GM23338 (cell line): ENCODE results near the gene LAMA4. TPM values are rescaled to one million over a fixed set of nuclear protein-coding genes. Genes with fewer than 3 reads are reported as not detected.
A peak's percentile ranks its signal among the peaks of the same experiment; 100 is the strongest.

Experiments
- ATAC-seq: fragments of 200-7000 bp; cut with Tn5 transposase; 3 replicates; pipeline ENCODE4 v1.9.1; 2020
- DNase-seq: peaks from one replicate; pipeline ENCODE4 v3.0.0-alpha.2; 2015; ENCODE audit warnings: low spot score
- H2AFZ ChIP-seq: fragments of 200-600 bp; sonication (generic); 2 replicates; pipeline ENCODE4 v1.8.0; 2016; ENCODE audit warnings: antibody characterized with exemption, mild to moderate bottlenecking, moderate library complexity
- H3F3A ChIP-seq: fragments of 200-600 bp; sonication (generic); replicated peaks from 2 replicates; pipeline ENCODE4 v1.8.0; 2017; ENCODE audit warnings: antibody characterized with exemption, mixed run types, low read depth
- H3K27ac ChIP-seq: fragments of 200-600 bp; sonication (generic); 2 replicates; pipeline ENCODE4 v1.6.1; 2016; ENCODE audit warnings: low read depth
- H3K27me3 ChIP-seq: fragments of 200-600 bp; sonication (generic); 2 replicates; pipeline ENCODE4 v1.8.0; 2016; ENCODE audit warnings: mild to moderate bottlenecking, mixed run types, moderate library complexity; ENCODE audit not compliant: insufficient read depth
- H3K36me3 ChIP-seq: fragments of 200-600 bp; sonication (generic); 2 replicates; pipeline ENCODE4 v1.8.0; 2016; ENCODE audit warnings: mild to moderate bottlenecking; ENCODE audit not compliant: insufficient read depth
- H3K4me1 ChIP-seq: fragments of 200-600 bp; sonication (generic); 2 replicates; pipeline ENCODE4 v1.8.0; 2016; ENCODE audit warnings: mild to moderate bottlenecking, moderate library complexity; ENCODE audit not compliant: insufficient read depth
- H3K4me2 ChIP-seq: fragments of 200-600 bp; sonication (generic); 2 replicates; pipeline ENCODE4 v1.7.1; 2017; ENCODE audit warnings: mixed run types
- H3K4me3 ChIP-seq: fragments of 200-600 bp; sonication (generic); 2 replicates; pipeline ENCODE4 v1.6.1; 2016; ENCODE audit warnings: mixed run types
- H3K79me2 ChIP-seq: fragments of 200-600 bp; sonication (generic); replicated peaks from 2 replicates; pipeline ENCODE4 v1.8.0; 2017; ENCODE audit warnings: mild to moderate bottlenecking; ENCODE audit not compliant: insufficient read depth
- H3K9me2 ChIP-seq: fragments of 200-600 bp; sonication (generic); 2 replicates; pipeline ENCODE4 v1.8.0; 2017; ENCODE audit not compliant: insufficient read depth
- H4K20me1 ChIP-seq: fragments of 200-600 bp; sonication (generic); replicated peaks from 2 replicates; pipeline ENCODE4 v1.8.0; 2017; ENCODE audit warnings: mild to moderate bottlenecking; ENCODE audit not compliant: insufficient read depth
- H3K27ac Mint-ChIP-seq: 2 replicates; pipeline ENCODE4 v1.8.0; 2020; ENCODE audit warnings: inconsistent platforms, mild to moderate bottlenecking, moderate library complexity, mixed read lengths
- H3K27me3 Mint-ChIP-seq: 3 replicates; pipeline ENCODE4 v1.8.0; 2022; ENCODE audit warnings: low read depth, mild to moderate bottlenecking, moderate library complexity, mixed read lengths, inconsistent platforms; ENCODE audit not compliant: insufficient read depth, poor library complexity
- H3K36me3 Mint-ChIP-seq: 3 replicates; pipeline ENCODE4 v1.8.0; 2021; ENCODE audit warnings: low read depth, mild to moderate bottlenecking, inconsistent platforms, moderate library complexity, mixed read lengths
- H3K4me1 Mint-ChIP-seq: 3 replicates; pipeline ENCODE4 v1.8.0; 2020; ENCODE audit warnings: mild to moderate bottlenecking, inconsistent platforms, mixed read lengths
- H3K4me3 Mint-ChIP-seq: 3 replicates; pipeline ENCODE4 v1.8.0; 2021; ENCODE audit warnings: moderate library complexity, mild to moderate bottlenecking, inconsistent platforms, mixed read lengths
- H3K9me3 Mint-ChIP-seq: 3 replicates; pipeline ENCODE4 v1.8.0; 2020; ENCODE audit warnings: moderate library complexity, mild to moderate bottlenecking, inconsistent platforms, mixed read lengths
- CREB1 ChIP-seq: fragments of 250-450 bp; sonication (Bioruptor Pico); IDR thresholded peaks from 2 replicates; pipeline ENCODE4 v1.5.0; 2020; ENCODE audit warnings: low read depth, mild to moderate bottlenecking, moderate library complexity
- EZH2 ChIP-seq: fragments of 200-600 bp; sonication (generic); IDR thresholded peaks from one replicate; pipeline ENCODE4 v1.8.0; 2017; ENCODE audit warnings: antibody characterized with exemption, mild to moderate bottlenecking, low read depth; ENCODE audit not compliant: unreplicated experiment
- EZH2phosphoT487 ChIP-seq: fragments of 200-600 bp; sonication (generic); IDR thresholded peaks from one replicate; pipeline ENCODE4 v1.8.1; 2018; ENCODE audit warnings: antibody characterized with exemption; ENCODE audit not compliant: unreplicated experiment
- JUNB ChIP-seq: IDR thresholded peaks from one replicate; pipeline ENCODE4 v1.6.1; 2016; ENCODE audit warnings: antibody characterized with exemption; ENCODE audit not compliant: unreplicated experiment
- NANOG ChIP-seq: IDR thresholded peaks from 2 replicates; pipeline ENCODE4 v1.6.1; 2016; ENCODE audit warnings: antibody characterized with exemption, borderline replicate concordance
- POLR2AphosphoS5 ChIP-seq: IDR thresholded peaks from 2 replicates; pipeline ENCODE4 v1.6.1; 2016; ENCODE audit warnings: antibody characterized with exemption, low read depth
- ZNF114 ChIP-seq: fragments of 250-450 bp; sonication (Bioruptor Pico); IDR thresholded peaks from 2 replicates; pipeline ENCODE4 v1.5.0; 2020; ENCODE audit warnings: mild to moderate bottlenecking, moderate library complexity
- ZNF331 ChIP-seq: fragments of 250-450 bp; sonication (Bioruptor Pico); IDR thresholded peaks from 2 replicates; pipeline ENCODE4 v1.5.0; 2020; ENCODE audit warnings: low read depth, mild to moderate bottlenecking, moderate library complexity
- polyA plus RNA-seq: library from polyadenylated mRNA; unstranded; fragments of >200 nt; fragmentation: Nextera tagmentation; extraction: Ambion mirVana; gene quantifications from 2 replicates; pipeline ENCODE4 v1.2.1, GENCODE V29; 2016
- total RNA-seq: library from RNA; depleted of rRNA; stranded (reverse); fragments of >200 nt; shearing (Covaris generic); gene quantifications from 2 replicates; pipeline ENCODE4 v1.2.3, GENCODE V29; 2014
- TF ChIP-seq, protein P1 (sequence below), 2 experiments: fragments of 200-600 bp in 1 of 2; sonication (generic) in 1 of 2; conservative IDR thresholded peaks; 2 replicates each; pipeline versions ENCODE4 v1.5.1 to v1.6.1; 2016 to 2017; ENCODE audit warnings: antibody characterized with exemption in 2 of 2, low read depth in 2 of 2, mild to moderate bottlenecking in 2 of 2, moderate library complexity in 1 of 2
- TF ChIP-seq, protein P2 (sequence below): IDR thresholded peaks from 2 replicates; pipeline ENCODE4 v1.6.1; 2016; ENCODE audit warnings: antibody characterized with exemption

The LAMA4 gene
- total and polyA plus RNA-seq, 2 experiments from 2014 or later, result 1.7 to 2.8 TPM

DNA sequence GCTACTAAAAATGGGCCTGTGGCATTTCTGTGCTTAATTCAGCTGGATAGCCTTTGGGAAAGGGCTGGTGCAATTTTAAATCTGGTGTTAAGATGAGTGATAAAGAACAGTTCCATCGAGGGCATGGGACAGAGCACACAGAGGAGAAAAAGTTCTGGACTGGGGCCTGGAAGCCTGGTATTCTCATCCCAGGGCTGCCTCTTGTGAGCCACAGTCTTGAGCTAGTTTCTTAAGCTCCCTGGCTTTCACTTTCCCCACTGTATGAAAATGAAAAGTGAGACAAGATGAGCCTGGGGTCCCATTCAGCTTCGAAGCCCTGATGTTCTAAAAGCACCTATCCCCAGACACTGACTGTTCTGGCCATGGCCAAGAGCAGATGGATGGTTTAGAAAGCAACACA, 14.3 kb upstream of the LAMA4 start:
- Mint-ChIP-seq H3K4me1 (peaks cover 4% of the 10 kb centered on the region), H3K27me3 (peaks cover 2% of the 10 kb centered on the region), H3K9me3 (no peaks in the 10 kb centered on the region; the same call in 2 of the 3 replicates), H3K36me3 (no peaks in the 10 kb centered on the region), H3K27ac (no peak overlapping the region), H3K4me3 (no peak overlapping the region)
- Histone ChIP-seq H3K4me3 (no peak overlapping the region), H3K27me3 (no peaks in the 10 kb centered on the region), H3K4me1 (no peaks in the 10 kb centered on the region), H3K4me2 (no peak overlapping the region), H3K27ac (no peak overlapping the region), H3F3A (no peaks in the 10 kb centered on the region), H4K20me1 (no peaks in the 10 kb centered on the region), H3K79me2 (no peaks in the 10 kb centered on the region), H3K36me3 (no peaks in the 10 kb centered on the region), H3K9me2 (0 out of 2 replicates have a peak, but pooled peaks cover 7% of the 10 kb centered on the region), H2AFZ (peak overlapping the region; percentile 47; the same call in 1 of the 2 replicates)
- ATAC-seq (no peak), DNase-seq (no peak)
- TF ChIP-seq POLR2AphosphoS5 (no peak), ZNF331 (CRISPR knock-in tag) (no peak), ZNF114 (CRISPR knock-in tag) (no peak), EZH2 (no peak), NANOG (no peak), CREB1 (CRISPR knock-in tag) (no peak)
- TF ChIP-seq, protein P1, sequence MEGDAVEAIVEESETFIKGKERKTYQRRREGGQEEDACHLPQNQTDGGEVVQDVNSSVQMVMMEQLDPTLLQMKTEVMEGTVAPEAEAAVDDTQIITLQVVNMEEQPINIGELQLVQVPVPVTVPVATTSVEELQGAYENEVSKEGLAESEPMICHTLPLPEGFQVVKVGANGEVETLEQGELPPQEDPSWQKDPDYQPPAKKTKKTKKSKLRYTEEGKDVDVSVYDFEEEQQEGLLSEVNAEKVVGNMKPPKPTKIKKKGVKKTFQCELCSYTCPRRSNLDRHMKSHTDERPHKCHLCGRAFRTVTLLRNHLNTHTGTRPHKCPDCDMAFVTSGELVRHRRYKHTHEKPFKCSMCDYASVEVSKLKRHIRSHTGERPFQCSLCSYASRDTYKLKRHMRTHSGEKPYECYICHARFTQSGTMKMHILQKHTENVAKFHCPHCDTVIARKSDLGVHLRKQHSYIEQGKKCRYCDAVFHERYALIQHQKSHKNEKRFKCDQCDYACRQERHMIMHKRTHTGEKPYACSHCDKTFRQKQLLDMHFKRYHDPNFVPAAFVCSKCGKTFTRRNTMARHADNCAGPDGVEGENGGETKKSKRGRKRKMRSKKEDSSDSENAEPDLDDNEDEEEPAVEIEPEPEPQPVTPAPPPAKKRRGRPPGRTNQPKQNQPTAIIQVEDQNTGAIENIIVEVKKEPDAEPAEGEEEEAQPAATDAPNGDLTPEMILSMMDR (conservative IDR thresholded peaks at IDR 0.05; ENCODE audit: low read depth in 2 of 2), result no peak
- TF ChIP-seq, protein P2, sequence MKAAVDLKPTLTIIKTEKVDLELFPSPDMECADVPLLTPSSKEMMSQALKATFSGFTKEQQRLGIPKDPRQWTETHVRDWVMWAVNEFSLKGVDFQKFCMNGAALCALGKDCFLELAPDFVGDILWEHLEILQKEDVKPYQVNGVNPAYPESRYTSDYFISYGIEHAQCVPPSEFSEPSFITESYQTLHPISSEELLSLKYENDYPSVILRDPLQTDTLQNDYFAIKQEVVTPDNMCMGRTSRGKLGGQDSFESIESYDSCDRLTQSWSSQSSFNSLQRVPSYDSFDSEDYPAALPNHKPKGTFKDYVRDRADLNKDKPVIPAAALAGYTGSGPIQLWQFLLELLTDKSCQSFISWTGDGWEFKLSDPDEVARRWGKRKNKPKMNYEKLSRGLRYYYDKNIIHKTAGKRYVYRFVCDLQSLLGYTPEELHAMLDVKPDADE, result no peak

DNA sequence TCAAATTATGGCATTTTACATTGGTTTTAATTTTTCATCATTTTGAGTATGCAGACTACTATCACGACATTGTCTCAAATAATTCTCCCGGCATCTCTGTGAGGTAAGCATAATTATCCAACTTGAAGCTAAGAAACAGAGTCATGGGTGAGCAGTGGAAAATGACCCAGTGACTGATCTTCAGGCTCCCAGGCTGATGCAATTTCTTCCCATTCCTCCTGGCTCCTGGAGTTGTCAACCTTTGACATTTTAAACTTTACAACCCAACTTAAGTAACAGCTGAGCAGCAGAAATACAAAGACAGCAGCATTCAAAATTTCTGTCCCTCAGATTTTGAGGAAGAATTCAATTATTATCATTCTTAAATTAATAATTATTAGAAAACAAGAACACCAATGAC, 13.7 kb upstream of the LAMA4 start:
- Histone ChIP-seq H3K4me3 (no peak overlapping the region), H3K27ac (no peak overlapping the region), H3K79me2 (no peaks in the 10 kb centered on the region), H3K27me3 (no peaks in the 10 kb centered on the region), H3K4me1 (no peaks in the 10 kb centered on the region), H3K9me2 (0 out of 2 replicates have a peak, but pooled peaks cover 7% of the 10 kb centered on the region), H4K20me1 (no peaks in the 10 kb centered on the region), H3F3A (no peaks in the 10 kb centered on the region), H2AFZ (no peak overlapping the region), H3K36me3 (no peaks in the 10 kb centered on the region), H3K4me2 (no peak overlapping the region)
- no peak overlapping the region for H3K4me3 Mint-ChIP-seq
- H3K27ac Mint-ChIP-seq, result peak overlapping the region; percentile 30; the same call in 1 of the 2 replicates
- DNase-seq (no peak), ATAC-seq (no peak)
- H3K4me1 Mint-ChIP-seq, result peaks cover 4% of the 10 kb centered on the region
- no peaks in the 10 kb centered on the region for H3K36me3 Mint-ChIP-seq
- H3K27me3 Mint-ChIP-seq, result peaks cover 2% of the 10 kb centered on the region
- no peaks in the 10 kb centered on the region; the same call in 2 of the 3 replicates for H3K9me3 Mint-ChIP-seq
- no peak for TF ChIP-seq CREB1 (CRISPR knock-in tag)
- no peak for TF ChIP-seq ZNF331 (CRISPR knock-in tag)
- no peak for TF ChIP-seq POLR2AphosphoS5
- TF ChIP-seq NANOG, result no peak
- TF ChIP-seq, protein P1 (conservative IDR thresholded peaks at IDR 0.05; ENCODE audit: low read depth in 2 of 2), result no peak
- no peak for TF ChIP-seq JUNB
- TF ChIP-seq EZH2, result no peak
- TF ChIP-seq EZH2phosphoT487, result no peak
